ENCODE measurements around the gene ALDH6A1.

The ALDH6A1 gene

GRCh38 chr14:74018586-74019407, 65.5 kb downstream of the ALDH6A1 start, which contains the start of the genes BBOF1 and ENTPD5:
Gene BBOF1 (plus strand): TSS chr14:74019349. CDS start chr14:74019479, 130 bp downstream.
Gene ENTPD5 (minus strand): TSS chr14:74019288. CDS start chr14:73988102, 31,186 bp downstream.
- 0% methylated on average over 90 to 91 of the region's 93 CpGs for WGBS, 2 experiments (ENCODE audit: insufficient coverage in 2 of 2)
- peak within 1 kb of the TSS; percentile 68 for H3K27ac ChIP-seq (ENCODE audit: low read depth, low read length, severe bottlenecking)

DNA sequence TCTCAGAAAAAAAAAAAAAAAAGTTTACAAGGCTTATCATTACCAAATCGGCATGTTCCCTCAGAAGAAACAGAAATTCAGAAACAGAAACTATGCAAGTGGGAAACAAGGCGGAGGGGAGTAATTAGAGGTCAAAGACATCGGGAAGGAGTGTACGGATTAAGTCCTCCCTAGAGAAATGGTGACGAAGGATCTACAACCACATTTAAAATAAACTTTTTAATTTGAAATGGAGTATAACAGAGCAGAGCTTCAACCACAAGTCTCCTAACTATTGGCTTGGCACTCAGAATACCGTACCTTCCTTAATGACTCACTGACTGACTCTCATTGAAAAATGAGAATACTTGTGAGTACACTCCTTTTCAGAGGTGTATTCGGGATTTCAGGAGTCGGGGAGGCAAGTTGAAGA, 66.1 kb downstream of the ALDH6A1 start:
- no peaks in the 10 kb centered on the region for H3K9me3 ChIP-seq (ENCODE audit: control insufficient read depth, low read length)
- H3K36me3 ChIP-seq (ENCODE audit: control insufficient read depth, insufficient read depth, low read length) = peaks cover 9% of the 10 kb centered on the region
- 17 to 41% methylated on average over 2 to 5 of the region's 8 CpGs for WGBS, 2 experiments (ENCODE audit: insufficient coverage in 2 of 2)
- no peaks in the 10 kb centered on the region for H3K4me1 ChIP-seq (ENCODE audit: control insufficient read depth, insufficient read depth, low read length, poor library complexity, severe bottlenecking)
- H3K4me3 ChIP-seq (ENCODE audit: extremely low read depth, insufficient read depth, low read length, poor library complexity, severe bottlenecking) = peak overlapping the region; percentile 72
- H3K27ac ChIP-seq (ENCODE audit: low read depth, low read length, severe bottlenecking) = peak overlapping the region; percentile 68

More at GRCh38 chr14:74018586-74019407, 65.5 kb downstream of the ALDH6A1 start, which contains the start of the genes BBOF1 and ENTPD5:
- Histone ChIP-seq H3K9me3 (ENCODE audit: control insufficient read depth, low read length) (no peaks in the 10 kb centered on the region), H3K4me3 (ENCODE audit: extremely low read depth, insufficient read depth, low read length, poor library complexity, severe bottlenecking) (peak within 1 kb of the TSS; percentile 72), H3K36me3 (ENCODE audit: control insufficient read depth, insufficient read depth, low read length) (peaks cover 4% of the 10 kb centered on the region), H3K4me1 (ENCODE audit: control insufficient read depth, insufficient read depth, low read length, poor library complexity, severe bottlenecking) (no peaks in the 10 kb centered on the region)

DNA sequence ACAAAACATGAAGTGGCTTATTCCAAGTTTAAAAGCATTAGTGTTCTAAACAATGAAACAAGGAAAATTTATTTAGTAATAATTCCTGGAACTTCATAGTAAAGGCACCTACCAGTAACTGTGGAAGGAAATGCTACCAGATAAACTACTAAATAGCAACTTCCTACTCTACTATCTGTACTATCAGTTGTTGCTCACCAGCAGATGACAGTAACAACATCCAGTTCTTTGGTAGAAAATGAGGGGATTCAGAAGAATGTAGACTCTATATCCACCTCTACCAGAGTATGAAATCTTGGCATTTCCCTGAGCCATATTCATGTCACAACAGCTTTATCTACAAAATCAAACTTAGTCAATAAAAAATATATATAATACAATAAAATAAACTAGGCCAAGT, 68.3 kb downstream of the ALDH6A1 start:
- Histone ChIP-seq H3K36me3 (ENCODE audit: control insufficient read depth, insufficient read depth, low read length) (peaks cover 25% of the 10 kb centered on the region), H3K9me3 (ENCODE audit: control insufficient read depth, low read length) (no peaks in the 10 kb centered on the region), H3K27ac (ENCODE audit: low read depth, low read length, severe bottlenecking) (no peak overlapping the region), H3K4me1 (ENCODE audit: control insufficient read depth, insufficient read depth, low read length, poor library complexity, severe bottlenecking) (no peaks in the 10 kb centered on the region), H3K4me3 (ENCODE audit: extremely low read depth, insufficient read depth, low read length, poor library complexity, severe bottlenecking) (no peak overlapping the region)

DNA sequence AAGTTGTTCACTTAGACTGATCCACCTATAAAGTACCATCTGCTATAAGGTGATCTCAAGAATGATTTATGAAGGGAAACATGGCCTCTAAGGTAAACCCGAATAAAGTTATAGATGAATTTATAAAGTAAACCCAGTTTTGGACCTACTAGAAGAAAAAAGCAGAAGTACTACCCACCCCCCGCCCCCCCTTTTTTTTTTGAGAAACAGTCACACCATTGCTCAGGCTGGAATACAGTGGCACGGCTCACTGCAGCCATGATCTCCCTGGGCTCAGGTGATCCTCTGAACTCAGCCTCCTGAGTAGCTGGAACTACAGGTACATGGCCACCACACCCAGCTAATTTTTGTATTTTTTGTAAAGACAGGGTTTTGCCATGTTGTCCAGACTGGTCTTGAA, 69.1 kb downstream of the ALDH6A1 start:
- Histone ChIP-seq H3K4me1 (ENCODE audit: control insufficient read depth, insufficient read depth, low read length, poor library complexity, severe bottlenecking) (no peaks in the 10 kb centered on the region), H3K4me3 (ENCODE audit: extremely low read depth, insufficient read depth, low read length, poor library complexity, severe bottlenecking) (no peak overlapping the region), H3K36me3 (ENCODE audit: control insufficient read depth, insufficient read depth, low read length) (peaks cover 29% of the 10 kb centered on the region), H3K27ac (ENCODE audit: low read depth, low read length, severe bottlenecking) (no peak overlapping the region), H3K9me3 (ENCODE audit: control insufficient read depth, low read length) (no peaks in the 10 kb centered on the region)
- 83 to 100% methylated on average over 1 of the region's 3 CpGs for WGBS, 2 experiments (ENCODE audit: insufficient coverage in 2 of 2)

DNA sequence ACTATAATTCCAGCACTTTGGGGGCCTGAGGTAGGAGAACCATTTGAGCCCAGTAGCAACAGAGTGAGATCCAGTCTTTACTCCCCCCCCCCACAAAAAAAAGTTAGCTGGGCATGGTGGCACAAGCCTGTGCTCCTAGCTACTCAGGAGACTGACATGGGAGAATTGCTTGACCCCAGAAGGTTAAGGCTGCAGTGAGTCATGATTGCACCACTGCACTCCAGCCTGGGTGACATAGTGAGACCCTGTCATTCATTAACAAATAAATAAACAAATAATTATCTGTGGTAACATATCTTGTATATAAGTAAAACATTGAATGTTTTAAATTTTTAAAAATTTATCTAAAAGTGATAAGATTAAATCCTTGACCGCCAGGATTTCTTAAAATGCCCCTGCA, 70.0 kb downstream of the ALDH6A1 start:
- Histone ChIP-seq H3K36me3 (ENCODE audit: control insufficient read depth, insufficient read depth, low read length) (peaks cover 33% of the 10 kb centered on the region), H3K9me3 (ENCODE audit: control insufficient read depth, low read length) (no peaks in the 10 kb centered on the region), H3K4me3 (ENCODE audit: extremely low read depth, insufficient read depth, low read length, poor library complexity, severe bottlenecking) (no peak overlapping the region), H3K4me1 (ENCODE audit: control insufficient read depth, insufficient read depth, low read length, poor library complexity, severe bottlenecking) (no peaks in the 10 kb centered on the region), H3K27ac (ENCODE audit: low read depth, low read length, severe bottlenecking) (no peak overlapping the region)
- WGBS, 2 experiments (ENCODE audit: insufficient coverage in 2 of 2) = no CpG with 5 or more reads among the region's 1 CpG

GRCh38 chr14:74008843-74009499, 75.3 kb downstream of the ALDH6A1 start:
- H3K4me1 ChIP-seq (ENCODE audit: control insufficient read depth, insufficient read depth, low read length, poor library complexity, severe bottlenecking) = no peaks in the 10 kb centered on the region
- no peak overlapping the region for H3K4me3 ChIP-seq (ENCODE audit: extremely low read depth, insufficient read depth, low read length, poor library complexity, severe bottlenecking)
- H3K27ac ChIP-seq (ENCODE audit: low read depth, low read length, severe bottlenecking) = no peak overlapping the region
- WGBS, 2 experiments (ENCODE audit: insufficient coverage in 2 of 2) = 100% methylated on average over 1 of the region's 2 CpGs; no CpG with 5 or more reads in 1 of the 2 experiments
- H3K36me3 ChIP-seq (ENCODE audit: control insufficient read depth, insufficient read depth, low read length) = peaks cover 33% of the 10 kb centered on the region
- H3K9me3 ChIP-seq (ENCODE audit: control insufficient read depth, low read length) = no peaks in the 10 kb centered on the region
